Stimulated activated CD4-positive, alpha-beta T cell treated with anti-CD3 and anti-CD28 coated beads, Interleukin-1b, Interleukin-23, amount 100 ng/mL, for 24 hours (primary cell): ENCODE measurements around the gene CDS1.
"Not testable (repeated sequence)": the region's sequence is repeated elsewhere in the genome, so short reads cannot be mapped to it uniquely, and the experiment has no call there.

Experiments used
- DNase-seq, 4 experiments: peaks; one replicate each; pipeline ENCODE4 v3.0.0-alpha.2; 2020; ENCODE audit warnings: low read depth in 4 of 4, low spot score in 1 of 4

Gene CDS1

DNA sequence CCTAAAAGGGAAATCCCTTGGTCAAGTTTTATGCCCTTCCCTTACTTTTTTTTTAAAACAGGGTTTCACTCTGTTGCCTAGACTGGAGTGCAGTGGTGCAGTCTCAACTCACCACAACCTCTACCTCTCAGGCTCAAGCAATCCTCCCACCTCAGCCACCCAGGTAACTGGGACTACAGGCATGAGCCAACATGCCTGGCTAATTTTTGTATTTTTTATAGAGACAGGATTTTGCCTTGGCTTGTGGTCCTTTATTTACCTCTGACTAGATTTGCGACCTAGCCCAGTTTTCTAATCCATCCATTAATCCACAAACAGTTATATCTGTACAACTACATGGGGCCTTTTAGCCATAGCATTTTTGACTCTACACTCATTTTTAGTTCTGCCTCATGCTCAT, 23.7 kb downstream of the CDS1 start:
- no peak for DNase-seq

DNA sequence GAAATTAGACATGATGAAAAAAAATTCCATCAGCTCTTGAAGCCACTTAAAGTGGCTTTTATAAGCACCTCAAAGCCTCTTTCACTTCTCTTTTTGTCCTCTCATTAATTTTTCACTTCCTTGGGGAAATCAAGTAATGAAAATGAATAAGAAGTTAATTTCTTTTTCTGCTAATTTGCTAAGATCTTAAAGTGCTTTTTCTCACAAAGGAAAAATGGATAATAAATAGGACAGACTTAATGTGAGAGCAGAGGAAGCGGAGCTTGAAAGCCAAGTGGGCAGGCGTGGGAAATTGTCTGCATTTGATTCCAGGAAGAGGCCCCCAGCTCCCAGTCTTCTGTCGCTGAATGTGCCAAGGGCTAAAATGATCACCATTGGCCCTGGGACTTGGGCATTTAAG, 28.6 kb downstream of the CDS1 start:
- DNase-seq = no peak

DNA sequence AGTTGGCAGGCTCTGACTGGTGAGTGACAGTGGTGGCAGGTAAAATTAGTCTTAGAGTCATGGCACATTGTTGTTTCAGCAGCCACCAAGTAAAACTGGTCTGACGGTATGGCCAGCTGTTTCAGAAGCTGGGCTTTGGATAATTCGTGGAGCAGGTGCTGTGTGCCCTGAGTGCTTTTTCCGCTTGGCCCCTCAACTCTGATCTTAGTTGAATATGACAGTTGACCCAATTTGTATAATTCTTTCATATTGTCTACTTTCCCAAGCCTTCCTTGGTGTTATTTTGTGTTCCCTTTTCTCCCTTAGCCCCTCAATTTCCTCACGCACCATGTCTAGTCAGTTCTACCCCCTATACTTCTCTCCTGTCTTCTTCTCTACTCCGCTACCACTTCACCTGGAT, 32.0 kb downstream of the CDS1 start:
- DNase-seq = no peak

DNA sequence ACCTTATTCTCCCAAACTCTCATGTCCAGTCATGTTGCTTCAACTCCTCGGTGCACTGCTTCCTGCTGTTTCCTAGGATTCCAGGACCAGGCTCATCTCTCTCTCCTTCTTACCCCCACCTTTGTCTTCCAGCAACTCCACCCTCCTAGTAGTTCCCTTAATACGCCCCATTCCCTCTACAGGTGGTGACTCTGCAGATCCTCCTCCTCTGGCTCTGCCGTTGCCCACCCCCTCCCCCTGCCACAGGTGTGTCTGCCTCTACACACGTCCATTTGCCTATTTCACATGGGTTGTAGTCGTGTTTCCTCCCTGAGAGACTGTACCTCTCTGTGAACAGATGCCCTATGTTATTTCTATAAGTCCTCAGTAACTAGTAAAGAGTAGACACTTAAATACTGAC, 32.4 kb downstream of the CDS1 start:
- no peak for DNase-seq

DNA sequence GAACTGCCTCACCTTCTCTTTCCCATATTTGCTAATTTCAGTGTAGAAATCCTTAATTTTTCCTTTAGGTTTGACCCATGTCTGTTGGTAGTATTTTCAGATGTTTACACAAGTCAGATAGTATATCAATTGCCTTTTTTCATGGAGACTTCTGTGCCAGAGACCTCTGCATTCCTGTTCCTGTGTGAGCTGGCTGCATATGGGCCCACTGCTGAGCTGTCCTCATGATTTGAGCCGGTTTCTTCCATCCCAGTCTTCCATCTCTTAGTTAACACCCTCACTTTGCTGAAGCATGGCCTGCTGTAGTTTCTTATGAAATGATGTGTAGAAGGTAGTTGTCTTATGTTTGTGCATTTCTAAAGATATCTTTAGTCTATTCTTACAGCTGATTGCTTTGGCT, 40.0 kb downstream of the CDS1 start:
- no peak for DNase-seq

DNA sequence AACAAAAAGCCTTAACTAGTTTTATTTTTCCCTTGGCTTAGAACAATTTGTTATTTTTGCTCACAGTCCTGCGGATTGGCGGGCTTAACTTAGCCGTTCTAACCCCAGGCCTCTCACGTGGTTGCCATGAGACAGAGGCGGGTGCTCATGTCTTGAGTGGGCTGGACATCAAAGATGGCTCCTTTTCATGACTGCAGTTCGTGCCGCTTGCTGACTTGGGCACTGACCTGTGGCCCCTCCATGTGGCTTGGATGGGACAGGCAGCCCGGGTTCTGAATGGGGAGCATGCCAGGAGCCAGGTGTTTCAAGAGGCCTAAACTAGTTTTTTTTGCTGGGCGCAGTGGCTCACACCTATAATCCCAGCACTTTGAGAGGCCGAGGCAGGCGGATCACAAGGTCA, 40.7 kb downstream of the CDS1 start:
- no peak for DNase-seq

DNA sequence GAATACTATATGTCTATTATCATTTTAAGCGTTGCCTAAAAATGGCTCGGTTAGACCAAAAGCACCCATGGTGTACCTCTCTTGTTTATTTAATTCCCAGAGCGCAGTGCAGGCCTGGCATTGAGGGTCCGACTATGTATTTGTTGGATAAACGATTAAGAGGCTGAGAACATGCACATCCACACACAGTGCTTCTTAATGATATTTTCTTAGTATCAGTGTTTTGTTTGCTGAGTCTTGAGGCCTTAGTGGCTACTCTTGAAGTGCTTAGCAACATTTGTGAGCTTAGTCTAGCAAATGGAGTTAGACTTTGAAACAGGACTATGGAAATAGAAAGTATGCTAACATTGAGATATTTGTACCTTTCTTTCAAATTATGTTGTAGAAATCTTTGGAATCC, 43.7 kb downstream of the CDS1 start:
- no peak for DNase-seq

DNA sequence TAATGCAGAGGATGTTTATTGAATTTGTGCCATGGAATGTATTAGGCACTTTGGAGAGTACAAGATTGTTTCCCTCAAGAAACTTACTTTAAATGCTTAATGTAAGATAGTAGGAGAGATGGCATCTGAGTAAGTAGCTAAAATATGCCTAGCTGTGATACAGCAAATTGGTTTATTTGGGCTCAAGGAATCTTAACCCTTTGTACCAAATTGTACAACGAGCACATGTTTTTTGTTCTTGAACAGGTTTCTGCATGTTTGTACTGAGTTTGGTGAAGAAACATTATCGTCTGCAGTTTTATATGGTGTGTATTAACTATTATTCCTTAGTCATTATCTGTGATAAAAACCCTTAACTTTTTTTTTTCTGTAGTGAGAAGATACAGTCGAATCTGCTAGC, 48.6 kb downstream of the CDS1 start:
- no peak for DNase-seq

DNA sequence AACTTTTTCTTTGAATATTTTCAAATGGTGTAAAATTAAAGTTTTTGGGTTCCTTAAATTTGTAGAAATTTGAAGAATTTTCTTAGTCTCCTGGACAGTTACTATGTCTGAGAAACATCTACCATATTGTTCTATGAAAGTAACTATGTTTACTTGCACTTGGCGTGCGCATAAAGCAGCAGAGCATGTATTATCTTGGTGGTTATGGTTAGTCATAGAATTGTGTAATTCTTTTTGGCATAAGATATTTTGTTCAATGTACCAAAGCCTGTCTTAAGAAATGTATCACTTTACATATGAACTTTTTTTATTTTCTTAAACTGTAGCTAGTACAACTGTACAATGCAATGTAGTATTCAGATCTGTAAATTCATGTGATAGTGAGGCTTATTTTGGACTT, 49.2 kb downstream of the CDS1 start:
- DNase-seq = no peak

DNA sequence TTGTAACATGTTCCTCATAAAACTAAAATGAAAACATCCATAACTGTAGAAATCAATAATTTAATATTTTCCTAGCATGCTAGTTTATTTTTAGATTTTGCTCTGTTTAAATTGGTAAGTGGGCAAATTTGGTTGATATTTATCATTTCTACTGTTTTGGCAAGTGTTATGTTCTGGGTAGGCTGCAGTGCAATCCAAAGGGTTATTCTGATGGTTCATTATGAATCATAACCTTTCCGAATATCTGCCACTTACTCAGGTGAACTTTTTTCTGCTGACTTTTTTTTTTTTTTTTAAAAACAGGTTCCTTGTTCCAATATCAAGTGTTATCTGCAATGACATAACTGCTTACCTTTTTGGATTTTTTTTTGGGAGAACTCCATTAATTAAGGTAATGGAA, 52.0 kb downstream of the CDS1 start:
- no peak for DNase-seq

DNA sequence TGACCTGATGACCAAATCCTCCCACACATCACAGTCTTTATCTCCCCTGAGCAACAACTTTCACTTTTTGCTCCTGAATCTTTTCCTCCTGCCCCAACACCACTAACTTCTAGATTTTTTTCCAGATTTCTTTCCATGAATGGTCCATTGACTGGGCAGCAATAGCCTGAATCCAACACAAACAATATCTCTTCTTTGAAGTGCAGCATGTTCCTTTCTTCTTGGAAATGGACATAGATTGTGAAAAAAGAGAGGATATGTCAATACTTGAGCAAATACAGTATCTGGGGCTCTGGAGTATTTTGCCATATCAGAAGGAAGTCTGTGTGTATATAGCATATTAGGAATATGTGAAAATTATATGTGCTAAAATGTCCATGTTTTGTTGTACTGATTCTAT, 55.2 kb downstream of the CDS1 start:
- no peak for DNase-seq

DNA sequence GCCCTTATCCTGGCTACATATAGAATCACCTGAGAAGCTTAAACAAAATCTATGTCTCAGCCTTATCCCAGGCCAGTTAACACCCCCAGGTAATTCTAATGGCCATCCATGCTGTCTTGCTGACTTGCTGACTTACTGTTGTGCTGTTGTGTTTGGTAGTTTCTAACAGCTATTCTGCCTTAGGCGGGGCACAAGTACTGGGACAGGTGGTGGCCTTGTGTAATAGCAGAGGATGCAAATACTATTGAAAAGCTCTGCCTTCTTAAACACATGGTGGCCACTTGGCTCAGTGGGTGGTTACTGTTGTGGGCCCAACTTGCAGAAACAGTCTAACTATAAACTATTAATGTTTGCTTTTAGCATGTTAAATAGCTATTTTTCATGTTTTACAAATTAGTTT, 56.2 kb downstream of the CDS1 start:
- no peak for DNase-seq

DNA sequence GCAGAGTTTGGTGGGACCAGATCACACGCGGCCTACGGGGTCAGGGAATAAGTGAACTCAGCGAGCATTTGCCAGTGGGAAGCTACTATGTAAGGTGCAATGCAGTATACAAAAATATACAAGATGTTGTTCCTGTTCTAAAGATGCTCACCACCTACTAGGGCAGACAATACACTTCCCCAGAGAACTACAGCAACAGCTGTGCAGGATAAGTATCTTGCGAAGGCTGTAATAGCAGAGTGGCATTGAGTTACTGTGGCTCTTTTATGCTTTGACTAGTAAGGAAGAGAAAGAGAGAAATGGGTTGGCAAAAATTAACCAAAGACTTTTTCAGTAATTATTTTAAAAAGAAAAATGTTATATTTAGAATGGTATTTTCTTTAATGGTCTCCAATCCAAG, 61.2 kb downstream of the CDS1 start:
- no peak for DNase-seq

DNA sequence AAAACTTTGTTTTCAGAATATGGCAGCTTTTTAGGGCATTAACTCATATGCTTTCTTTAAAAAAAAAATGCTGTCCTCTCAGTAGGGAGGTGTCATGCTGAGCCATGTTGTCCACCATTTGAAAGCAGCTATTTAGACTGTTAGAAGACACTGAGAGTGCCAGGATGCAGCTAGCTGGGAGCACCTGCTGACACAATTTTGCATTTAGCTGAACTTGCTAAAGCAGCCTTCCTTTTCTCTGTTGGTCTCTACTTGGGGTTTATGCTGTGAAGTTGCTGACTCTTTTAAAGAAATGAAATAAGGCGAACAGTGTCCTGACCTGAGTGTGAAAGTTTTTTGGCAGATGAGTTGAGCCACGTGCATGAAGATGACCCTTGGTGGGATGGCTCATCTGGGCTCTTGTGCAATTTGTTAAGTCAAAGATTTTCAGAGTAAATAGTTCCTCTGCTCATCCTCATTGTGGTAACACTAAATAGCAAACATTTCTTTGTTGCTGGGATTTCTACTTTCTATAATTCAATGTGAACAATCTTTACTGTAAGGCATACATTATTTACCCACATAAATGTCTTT, 64.5 kb downstream of the CDS1 start:
- DNase-seq = no peak

DNA sequence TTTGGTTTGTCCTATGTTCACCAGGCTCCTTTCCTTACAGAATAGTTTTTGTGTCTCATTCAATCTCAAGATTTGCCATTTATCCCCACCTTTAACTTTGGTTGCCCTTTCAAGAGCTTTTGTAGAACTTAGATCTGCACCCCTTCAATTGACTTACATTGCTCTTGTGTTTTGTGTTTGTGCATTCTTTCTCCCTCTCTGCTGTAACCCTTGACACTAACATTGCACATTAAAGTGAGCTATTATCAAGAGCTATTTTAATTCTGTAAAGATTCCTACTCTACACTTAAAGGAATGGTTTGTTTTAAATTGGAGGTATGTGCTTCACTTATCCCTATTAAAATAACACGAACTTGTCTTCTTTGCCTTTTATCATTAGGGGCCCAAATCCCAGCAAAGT, 65.3 kb downstream of the CDS1 start:
- DNase-seq = no peak

DNA sequence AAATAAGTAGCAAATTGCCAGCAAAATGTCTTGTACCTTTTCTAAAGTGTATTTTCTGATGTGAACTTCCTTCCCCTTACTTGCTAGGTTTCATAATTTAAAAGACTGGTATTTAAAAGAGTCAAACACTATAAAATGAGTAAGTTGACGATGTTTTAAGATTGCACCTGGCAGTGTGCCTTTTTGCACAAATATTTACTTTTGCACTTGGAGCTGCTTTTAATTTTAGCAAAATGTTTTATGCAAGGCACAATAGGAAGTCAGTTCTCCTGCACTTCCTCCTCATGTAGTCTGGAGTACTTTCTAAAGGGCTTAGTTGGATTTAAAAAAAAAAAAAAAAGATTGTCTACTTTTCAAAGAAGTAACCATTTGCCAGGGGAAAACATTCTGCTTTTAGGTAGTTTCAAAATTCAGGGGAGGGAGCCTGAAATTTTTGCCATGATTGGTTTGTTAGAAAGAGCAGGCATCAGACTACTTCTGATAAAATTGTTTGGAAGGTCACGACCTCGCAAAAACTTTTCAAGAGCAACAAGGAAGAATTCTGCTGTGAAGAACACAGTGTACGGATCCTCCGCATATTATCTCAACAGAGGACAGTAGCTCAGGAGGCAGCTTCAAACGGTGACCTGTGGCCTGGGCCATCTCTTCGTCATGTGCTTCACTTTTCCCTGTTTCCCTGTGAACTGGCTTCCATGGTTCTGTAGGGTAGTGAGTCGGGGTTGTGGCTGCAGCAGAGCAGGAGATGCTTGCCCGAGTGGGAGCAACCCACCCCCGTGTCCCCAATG, 66.1 kb downstream of the CDS1 start:
- DNase-seq = no peak

DNA sequence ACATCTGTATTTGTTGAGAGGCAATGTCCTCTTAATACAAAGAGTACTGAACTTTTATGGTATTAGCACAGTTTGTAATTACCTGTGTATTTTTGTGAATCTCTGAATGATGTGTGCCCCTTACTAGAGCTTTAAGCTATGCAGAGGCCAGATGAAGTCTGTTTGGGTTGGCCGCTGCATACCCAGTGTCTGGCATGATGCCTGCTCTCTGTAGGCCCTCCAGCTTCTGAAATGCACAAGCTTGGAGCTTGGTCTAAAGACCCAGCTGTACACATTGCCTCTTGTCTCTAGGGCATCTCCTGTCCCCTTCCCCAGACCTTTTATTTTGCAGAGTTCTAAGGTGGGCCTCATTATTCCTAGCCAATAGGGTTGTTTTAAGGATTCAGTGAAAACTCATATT, 68.6 kb downstream of the CDS1 start:
- DNase-seq = no peak

DNA sequence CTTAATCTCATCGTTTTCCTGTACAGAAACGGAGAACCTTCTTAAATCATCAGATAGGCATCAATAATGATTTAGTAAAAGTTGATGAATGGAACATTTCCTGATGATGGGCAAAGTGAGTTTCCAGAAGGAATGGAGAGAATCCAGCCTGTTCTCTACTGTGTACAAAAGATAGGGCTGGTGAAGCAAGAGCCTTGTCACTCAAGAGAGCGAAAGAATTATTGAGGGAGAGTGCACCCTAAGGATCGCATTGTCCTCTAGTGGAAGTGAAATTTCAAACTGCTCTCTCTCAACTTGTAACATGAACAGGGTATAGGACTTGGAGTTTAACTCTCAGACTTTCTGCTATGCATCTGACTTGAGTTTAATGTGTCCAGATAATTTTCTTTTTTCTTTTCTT, 69.6 kb downstream of the CDS1 start:
- no peak for DNase-seq

DNA sequence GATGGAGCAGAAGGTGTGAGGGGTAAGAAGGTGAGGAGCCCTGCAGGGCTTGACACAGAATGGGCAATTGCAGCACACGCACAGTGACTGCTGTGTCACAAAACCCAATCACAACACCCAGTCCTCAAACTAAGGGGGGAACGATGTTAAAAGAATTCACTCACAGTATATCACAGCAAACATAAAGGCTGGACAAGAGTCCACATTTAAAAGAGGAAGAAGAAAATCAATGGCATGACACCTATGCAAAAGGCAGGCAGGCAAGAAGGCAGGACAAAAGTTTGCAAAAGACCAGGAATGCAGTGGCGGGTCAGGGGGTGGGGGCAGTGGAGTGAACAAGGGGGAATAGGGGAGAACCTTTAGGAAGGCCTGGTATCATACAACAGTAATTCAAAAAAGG, 77.7 kb downstream of the CDS1 start:
- DNase-seq = no peak

DNA sequence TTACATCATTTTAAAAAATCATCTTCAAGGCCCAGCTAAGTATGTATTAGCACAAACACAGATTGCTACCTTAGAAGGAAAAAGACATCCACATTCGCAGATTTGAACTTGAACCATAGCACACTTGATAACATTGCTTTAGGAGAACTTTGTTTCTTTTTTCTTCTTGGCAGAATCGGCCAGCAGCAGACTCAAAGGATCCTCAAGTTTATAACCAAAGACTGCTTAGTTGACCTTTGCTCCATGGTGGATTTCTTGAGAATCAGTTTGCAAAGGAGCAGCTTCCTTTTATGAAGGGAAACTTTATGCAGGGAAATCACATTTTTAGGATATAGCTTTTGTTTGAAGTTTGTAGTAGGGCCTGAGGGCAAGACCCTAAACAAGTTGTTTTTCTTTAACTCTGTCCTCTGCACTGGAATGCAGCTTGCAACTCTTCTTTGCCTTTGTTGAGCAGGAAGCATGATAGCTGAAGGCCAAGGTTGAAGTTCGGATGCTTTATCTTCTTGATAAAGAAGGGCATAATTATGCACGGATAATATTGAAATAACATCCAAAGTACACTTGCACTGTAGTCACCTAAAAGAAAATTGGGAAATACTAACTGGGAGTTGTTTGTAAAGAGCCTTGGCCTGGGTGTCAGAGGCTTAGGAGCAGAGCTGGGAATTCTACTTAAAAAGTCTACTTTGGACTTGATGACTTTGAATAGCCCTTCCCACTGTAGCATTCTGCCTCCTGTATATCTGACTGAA, 78.4 kb downstream of the CDS1 start:
- DNase-seq = no peak

DNA sequence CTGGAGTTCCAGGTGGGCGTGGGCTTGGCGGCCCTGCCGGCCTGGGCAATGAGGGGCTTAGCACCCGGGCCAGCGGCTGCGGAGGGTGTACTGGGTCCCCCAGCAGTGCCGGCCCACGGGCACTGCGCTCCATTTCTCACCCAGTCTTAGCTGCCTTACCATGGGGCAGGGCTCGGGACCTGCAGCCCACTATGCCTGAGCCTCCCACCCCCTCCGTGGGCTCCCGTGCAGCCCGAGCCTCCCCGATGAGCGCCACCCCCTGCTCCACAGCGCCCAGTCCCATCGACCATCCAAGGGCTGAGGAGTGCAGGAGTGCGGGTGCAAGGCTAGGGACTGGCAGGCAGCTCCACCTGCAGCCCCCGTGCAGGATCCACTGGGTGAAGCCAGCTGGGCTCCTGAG, 81.8 kb downstream of the CDS1 start:
- DNase-seq = not testable (repeated sequence)

DNA sequence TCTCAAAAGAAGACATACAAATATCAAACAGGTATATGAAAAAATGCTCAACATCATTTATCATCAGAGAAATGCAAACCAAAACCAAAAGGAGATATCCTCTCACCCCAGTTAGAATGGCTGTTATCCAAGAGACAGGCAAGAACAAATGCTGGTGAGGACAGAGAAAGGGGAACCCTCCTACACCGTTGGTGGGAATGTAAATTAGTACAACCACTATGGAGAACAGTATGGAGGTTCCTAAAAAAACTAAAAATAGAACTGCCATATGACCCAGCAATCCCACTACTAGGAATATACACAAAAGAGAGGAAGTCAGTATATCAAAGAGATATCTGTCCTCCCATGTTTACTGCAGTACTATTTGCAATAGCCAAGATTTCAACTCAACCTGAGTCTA, 83.5 kb downstream of the CDS1 start:
- DNase-seq = no peak

DNA sequence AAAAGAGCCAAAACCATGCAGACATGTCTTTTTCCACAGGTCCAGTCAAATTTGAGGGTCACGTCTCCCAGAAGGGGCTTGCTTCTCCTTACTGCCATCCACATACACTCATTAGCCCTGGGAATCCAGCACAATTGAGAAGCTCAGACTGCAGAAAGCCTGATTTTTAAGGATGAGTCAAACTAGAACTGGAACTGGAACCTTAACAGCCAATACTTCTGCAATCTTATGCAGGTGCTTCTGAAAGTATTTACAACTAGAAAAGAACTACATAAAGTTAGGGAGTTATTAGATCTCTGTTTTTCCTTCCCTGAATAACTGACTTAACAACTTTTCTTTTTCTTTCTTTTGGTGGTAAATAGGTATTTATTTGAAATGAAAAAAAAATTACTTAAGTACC, 86.3 kb downstream of the CDS1 start:
- no peak for DNase-seq
